ENCODE data around the gene SCAF4.
"Not testable (repeated sequence)": the region's sequence is repeated elsewhere in the genome, so short reads cannot be mapped to it uniquely, and the experiment has no call there.

Gene SCAF4

GRCh38 chr21:31737586-31738397 is 5.9 kb upstream of the SCAF4 start:
- Histone ChIP-seq H3K4me1 (ENCODE audit: control insufficient read depth, insufficient read depth, low read length) (peaks cover 21% of the 10 kb centered on the region), H3K4me3 (ENCODE audit: low read length) (peak overlapping the region; percentile 30), H3K9ac (ENCODE audit: low read length) (peak overlapping the region; percentile 35)
- not testable (repeated sequence) for H3K9me3 ChIP-seq (ENCODE audit: control insufficient read depth, low read length); H3K36me3 ChIP-seq (ENCODE audit: control insufficient read depth, insufficient read depth, low read length, severe bottlenecking); H3K27me3 ChIP-seq (replicated peaks; ENCODE audit: control insufficient read depth, insufficient read depth, low read length)
- DNase-seq (ENCODE audit: low read depth) = peak; percentile 66

DNA sequence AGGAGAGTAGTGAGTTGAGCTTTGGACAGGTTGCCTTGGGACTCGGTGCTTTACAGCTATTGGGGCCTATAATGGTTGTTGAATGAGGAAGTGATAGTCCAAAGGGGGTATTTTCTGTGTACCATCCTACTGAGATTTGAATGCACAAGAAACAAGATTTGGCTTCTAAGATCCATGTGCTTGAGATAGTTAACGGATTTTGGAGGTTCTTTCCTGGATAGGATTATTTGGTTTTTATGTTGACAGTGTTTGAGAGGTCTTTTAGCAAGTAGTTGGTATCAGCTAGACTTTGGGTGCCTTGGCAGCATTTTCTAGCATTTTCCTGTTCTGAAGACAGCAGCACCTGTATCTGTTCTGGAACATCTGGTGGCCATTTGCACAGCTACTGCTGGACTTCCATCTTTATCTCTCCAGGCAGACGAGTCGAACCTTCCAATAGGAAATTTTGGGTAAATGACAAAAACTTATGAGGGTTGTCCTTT is 3.6 kb upstream of the SCAF4 start:
- no peak for DNase-seq (ENCODE audit: low read depth)
- Histone ChIP-seq H3K4me1 (ENCODE audit: control insufficient read depth, insufficient read depth, low read length) (peaks cover 26% of the 10 kb centered on the region), H3K9me3 (ENCODE audit: control insufficient read depth, low read length) (no peaks in the 10 kb centered on the region), H3K27me3 (replicated peaks; ENCODE audit: control insufficient read depth, insufficient read depth, low read length) (no peaks in the 10 kb centered on the region), H3K4me3 (ENCODE audit: low read length) (no peak overlapping the region), H3K9ac (ENCODE audit: low read length) (no peak overlapping the region), H3K36me3 (ENCODE audit: control insufficient read depth, insufficient read depth, low read length, severe bottlenecking) (no peaks in the 10 kb centered on the region)

- Histone ChIP-seq H3K9me3 (ENCODE audit: control insufficient read depth, low read length) (no peaks in the 10 kb centered on the region), H3K4me1 (ENCODE audit: control insufficient read depth, insufficient read depth, low read length) (peaks cover 41% of the 10 kb centered on the region), H3K9ac (ENCODE audit: low read length) (no peak overlapping the region), H3K27me3 (replicated peaks; ENCODE audit: control insufficient read depth, insufficient read depth, low read length) (no peaks in the 10 kb centered on the region), H3K4me3 (ENCODE audit: low read length) (no peak overlapping the region), H3K36me3 (ENCODE audit: control insufficient read depth, insufficient read depth, low read length, severe bottlenecking) (no peaks in the 10 kb centered on the region)
- no peak for DNase-seq (ENCODE audit: low read depth)
These were observed 1.7 kb upstream of the SCAF4 start for GRCh38 chr21:31733551-31734149.

DNA sequence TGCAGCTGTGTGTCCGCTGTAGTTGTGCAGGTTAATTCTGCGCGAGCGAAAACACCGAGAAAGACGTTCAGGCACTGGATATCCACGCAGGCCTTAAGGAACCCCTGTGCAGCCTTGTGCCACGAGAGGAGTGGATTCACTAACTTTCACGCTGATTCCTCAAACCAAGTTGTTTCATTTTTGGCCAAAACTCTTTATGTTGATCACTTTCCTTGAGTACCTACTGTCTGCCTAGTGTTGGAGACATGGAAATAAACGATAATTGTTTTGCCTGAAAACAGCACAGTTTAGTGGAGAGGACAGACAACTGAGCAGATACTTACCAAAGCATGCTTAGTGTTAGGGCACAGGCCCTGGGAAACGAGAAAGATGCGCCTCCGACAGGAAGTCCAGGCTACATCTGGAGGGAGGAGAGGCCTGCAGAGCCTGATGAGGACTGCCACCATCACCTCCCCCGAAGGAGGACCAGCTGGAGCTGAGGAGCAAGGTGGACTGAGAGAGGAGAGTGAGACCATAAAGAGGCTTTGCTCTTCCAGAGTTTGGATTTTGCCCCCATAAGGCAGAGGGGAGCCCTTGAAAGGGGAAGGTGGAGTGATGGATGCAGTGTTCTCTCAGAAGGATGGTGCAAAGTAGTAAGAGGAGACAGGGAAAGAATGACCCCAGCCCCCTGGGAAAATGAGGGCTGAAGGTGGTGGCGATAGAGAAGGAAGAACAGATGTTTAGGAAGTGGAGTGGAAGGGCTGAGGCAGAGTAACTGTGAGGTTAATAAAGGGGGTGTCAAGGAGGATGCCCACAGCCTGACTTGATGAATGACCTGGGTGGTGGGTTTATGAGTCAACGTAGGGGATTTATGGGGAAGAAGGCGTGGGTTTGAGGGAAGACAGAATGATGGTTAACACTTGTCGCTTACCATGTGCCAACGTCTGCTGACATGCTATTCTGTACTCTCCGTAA is 956 bp upstream of the SCAF4 start:
- no peaks in the 10 kb centered on the region for H3K9me3 ChIP-seq (ENCODE audit: control insufficient read depth, low read length)
- H3K9ac ChIP-seq (ENCODE audit: low read length) = peak overlapping the region; percentile 82
- H3K36me3 ChIP-seq (ENCODE audit: control insufficient read depth, insufficient read depth, low read length, severe bottlenecking) = no peaks in the 10 kb centered on the region
- H3K4me3 ChIP-seq (ENCODE audit: low read length) = peak overlapping the region; percentile 85
- DNase-seq (ENCODE audit: low read depth) = no peak
- H3K4me1 ChIP-seq (ENCODE audit: control insufficient read depth, insufficient read depth, low read length) = peaks cover 41% of the 10 kb centered on the region
- H3K27me3 ChIP-seq (replicated peaks; ENCODE audit: control insufficient read depth, insufficient read depth, low read length) = no peaks in the 10 kb centered on the region

DNA sequence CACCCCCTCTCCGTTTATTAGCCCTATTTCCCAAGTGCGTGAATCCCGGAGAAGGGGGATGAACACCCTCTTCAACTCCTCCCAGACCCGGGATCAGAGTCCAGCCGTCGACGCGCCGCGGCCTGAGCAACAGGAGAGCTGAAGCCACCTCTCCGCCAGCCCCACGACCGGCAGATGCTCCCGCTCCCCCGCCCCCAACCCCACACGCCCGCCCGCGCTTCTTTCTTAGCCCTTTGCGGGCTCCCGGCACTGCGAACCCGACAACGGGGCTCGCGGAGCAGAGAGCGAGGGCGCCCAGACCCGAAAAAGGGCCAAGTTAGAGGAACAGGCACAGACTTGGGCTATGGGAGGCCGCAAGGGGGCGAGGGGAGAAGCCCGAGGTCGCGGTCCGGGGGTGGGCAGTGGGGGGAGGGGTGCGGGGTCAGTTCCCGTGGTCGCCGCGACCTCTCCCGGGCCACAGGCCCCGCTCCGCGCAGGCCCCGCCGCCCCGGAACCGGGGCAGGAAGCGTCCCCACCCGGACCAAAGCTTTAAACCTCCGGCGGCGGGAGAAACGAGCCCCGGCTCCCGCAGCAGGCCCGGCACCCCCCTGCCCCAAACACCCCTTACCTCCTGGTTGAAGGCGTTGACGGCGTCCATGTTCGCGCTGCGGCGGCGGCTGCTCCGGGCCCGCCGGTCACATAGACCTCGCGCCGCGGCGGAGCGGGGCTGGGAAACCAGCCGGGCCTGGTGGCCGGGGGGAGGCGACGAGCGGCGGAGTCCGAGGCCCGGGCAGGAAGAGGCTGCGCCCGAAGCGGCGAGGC is 662 bp downstream of the SCAF4 start:
- peak; percentile 79 for DNase-seq (ENCODE audit: low read depth)
- H3K9me3 ChIP-seq (ENCODE audit: control insufficient read depth, low read length) = no peaks in the 10 kb centered on the region
- peaks cover 36% of the 10 kb centered on the region for H3K4me1 ChIP-seq (ENCODE audit: control insufficient read depth, insufficient read depth, low read length)
- peak overlapping the region; percentile 96 for H3K9ac ChIP-seq (ENCODE audit: low read length)
- no peaks in the 10 kb centered on the region for H3K36me3 ChIP-seq (ENCODE audit: control insufficient read depth, insufficient read depth, low read length, severe bottlenecking)
- H3K27me3 ChIP-seq (replicated peaks; ENCODE audit: control insufficient read depth, insufficient read depth, low read length) = no peaks in the 10 kb centered on the region
- peak overlapping the region; percentile 88 for H3K4me3 ChIP-seq (ENCODE audit: low read length)

DNA sequence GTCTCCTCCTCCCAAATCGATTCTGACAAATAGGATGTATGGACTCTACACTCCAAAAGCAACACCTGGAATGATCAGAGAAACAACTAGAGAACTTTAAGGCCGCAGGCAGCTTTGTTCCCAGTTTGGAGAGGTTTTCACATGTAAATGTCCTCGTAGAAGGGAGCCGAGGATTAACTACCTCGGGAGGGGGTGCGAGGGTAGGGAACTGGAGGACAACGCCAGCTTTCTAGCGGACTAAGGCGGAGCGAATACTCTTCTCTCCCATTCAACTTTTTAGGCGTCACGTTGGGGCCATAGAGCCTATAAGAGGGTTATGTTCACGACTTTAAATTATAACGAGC is 1.2 kb downstream of the SCAF4 start:
- peak; percentile 67 for DNase-seq (ENCODE audit: low read depth)
- peak overlapping the region; percentile 88 for H3K4me3 ChIP-seq (ENCODE audit: low read length)
- no peaks in the 10 kb centered on the region for H3K27me3 ChIP-seq (replicated peaks; ENCODE audit: control insufficient read depth, insufficient read depth, low read length)
- peak overlapping the region; percentile 96 for H3K9ac ChIP-seq (ENCODE audit: low read length)
- peaks cover 36% of the 10 kb centered on the region for H3K4me1 ChIP-seq (ENCODE audit: control insufficient read depth, insufficient read depth, low read length)
- H3K9me3 ChIP-seq (ENCODE audit: control insufficient read depth, low read length) = no peaks in the 10 kb centered on the region
- H3K36me3 ChIP-seq (ENCODE audit: control insufficient read depth, insufficient read depth, low read length, severe bottlenecking) = no peaks in the 10 kb centered on the region

DNA sequence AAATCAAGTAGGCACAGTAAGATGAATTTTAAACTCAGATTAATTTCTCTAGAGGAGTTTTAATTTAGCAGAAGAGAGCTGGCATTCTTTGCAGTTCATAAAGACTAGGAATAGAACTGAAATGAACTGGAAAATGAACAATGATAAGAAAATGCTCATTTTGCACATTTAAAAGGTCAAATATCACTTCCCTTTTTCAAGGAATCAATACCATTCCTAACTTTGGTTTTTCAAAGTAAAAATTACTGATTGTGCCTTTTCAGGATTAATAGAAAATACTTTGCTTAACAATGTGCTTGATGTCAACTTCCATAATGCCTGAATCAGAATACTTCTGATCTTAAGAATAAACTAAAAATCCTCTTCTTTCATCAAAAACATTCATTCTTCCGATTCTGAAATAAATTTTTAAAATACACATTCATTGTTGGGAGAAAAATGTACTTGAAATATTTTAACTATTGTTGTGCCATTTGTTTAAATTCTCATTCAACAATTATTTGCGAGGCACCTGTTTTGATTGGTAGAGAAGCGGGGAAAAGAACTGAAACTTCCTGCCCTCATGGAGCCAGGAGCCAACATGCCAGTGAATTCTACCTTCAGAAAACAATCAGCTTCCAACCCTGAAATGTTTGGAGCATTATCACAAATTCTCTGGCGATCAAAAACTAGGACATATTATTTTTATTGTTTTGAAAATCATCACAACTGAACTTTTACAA is 2.1 kb downstream of the SCAF4 start:
- no peak for DNase-seq (ENCODE audit: low read depth)
- no peaks in the 10 kb centered on the region for H3K9me3 ChIP-seq (ENCODE audit: control insufficient read depth, low read length)
- H3K9ac ChIP-seq (ENCODE audit: low read length) = peak overlapping the region; percentile 96
- H3K4me3 ChIP-seq (ENCODE audit: low read length) = peak overlapping the region; percentile 88
- H3K27me3 ChIP-seq (replicated peaks; ENCODE audit: control insufficient read depth, insufficient read depth, low read length) = no peaks in the 10 kb centered on the region
- H3K36me3 ChIP-seq (ENCODE audit: control insufficient read depth, insufficient read depth, low read length, severe bottlenecking) = no peaks in the 10 kb centered on the region
- peaks cover 36% of the 10 kb centered on the region for H3K4me1 ChIP-seq (ENCODE audit: control insufficient read depth, insufficient read depth, low read length)

- peaks cover 36% of the 10 kb centered on the region for H3K4me1 ChIP-seq (ENCODE audit: control insufficient read depth, insufficient read depth, low read length)
- no peaks in the 10 kb centered on the region for H3K36me3 ChIP-seq (ENCODE audit: control insufficient read depth, insufficient read depth, low read length, severe bottlenecking)
- peak overlapping the region; percentile 88 for H3K4me3 ChIP-seq (ENCODE audit: low read length)
- no peak overlapping the region for H3K9ac ChIP-seq (ENCODE audit: low read length)
- no peaks in the 10 kb centered on the region for H3K27me3 ChIP-seq (replicated peaks; ENCODE audit: control insufficient read depth, insufficient read depth, low read length)
- no peaks in the 10 kb centered on the region for H3K9me3 ChIP-seq (ENCODE audit: control insufficient read depth, low read length)
- DNase-seq (ENCODE audit: low read depth) = no peak
These were observed 3.0 kb downstream of the SCAF4 start for GRCh38 chr21:31728952-31729351.

- peaks cover 32% of the 10 kb centered on the region for H3K4me1 ChIP-seq (ENCODE audit: control insufficient read depth, insufficient read depth, low read length)
- no peaks in the 10 kb centered on the region for H3K9me3 ChIP-seq (ENCODE audit: control insufficient read depth, low read length)
- H3K9ac ChIP-seq (ENCODE audit: low read length) = no peak overlapping the region
- DNase-seq (ENCODE audit: low read depth) = no peak
- H3K4me3 ChIP-seq (ENCODE audit: low read length) = no peak overlapping the region
- H3K27me3 ChIP-seq (replicated peaks; ENCODE audit: control insufficient read depth, insufficient read depth, low read length) = no peaks in the 10 kb centered on the region
- no peaks in the 10 kb centered on the region for H3K36me3 ChIP-seq (ENCODE audit: control insufficient read depth, insufficient read depth, low read length, severe bottlenecking)
These were observed 3.7 kb downstream of the SCAF4 start for GRCh38 chr21:31728191-31728590.

DNA sequence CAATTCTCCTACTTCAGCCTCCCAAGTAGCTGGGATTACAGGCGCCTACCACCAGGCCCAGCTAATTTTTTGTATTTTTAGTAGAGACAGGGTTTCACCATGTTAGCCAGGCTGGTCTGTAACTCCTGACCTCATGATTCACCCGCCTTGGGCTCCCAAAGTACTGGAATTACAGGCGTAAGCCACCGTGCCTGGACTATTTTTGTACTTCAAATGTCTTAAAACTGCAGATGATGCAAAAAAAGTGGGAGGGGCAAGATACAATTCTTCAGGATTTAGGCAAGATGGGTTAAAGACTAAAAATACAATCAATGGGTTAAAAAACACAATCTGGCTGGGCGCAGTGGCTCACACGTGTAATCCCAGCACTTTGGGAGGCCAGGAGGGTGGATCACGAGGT is 4.7 kb downstream of the SCAF4 start:
- Histone ChIP-seq H3K4me1 (ENCODE audit: control insufficient read depth, insufficient read depth, low read length) (peaks cover 23% of the 10 kb centered on the region), H3K27me3 (replicated peaks; ENCODE audit: control insufficient read depth, insufficient read depth, low read length) (no peaks in the 10 kb centered on the region), H3K9me3 (ENCODE audit: control insufficient read depth, low read length) (no peaks in the 10 kb centered on the region), H3K36me3 (ENCODE audit: control insufficient read depth, insufficient read depth, low read length, severe bottlenecking) (no peaks in the 10 kb centered on the region), H3K4me3 (ENCODE audit: low read length) (no peak overlapping the region), H3K9ac (ENCODE audit: low read length) (no peak overlapping the region)
- no peak for DNase-seq (ENCODE audit: low read depth)
